ENCODE measurements around the gene KRTAP9-7.

KRTAP9-7 gene

GRCh38 chr17:41278176-41278955 is 2.9 kb downstream of the KRTAP9-7 start:
- DNase-seq, result peak; percentile 11

- peak; percentile 95 for DNase-seq
Measured at GRCh38 chr17:41284043-41284442, 8.5 kb downstream of the KRTAP9-7 start.

DNA sequence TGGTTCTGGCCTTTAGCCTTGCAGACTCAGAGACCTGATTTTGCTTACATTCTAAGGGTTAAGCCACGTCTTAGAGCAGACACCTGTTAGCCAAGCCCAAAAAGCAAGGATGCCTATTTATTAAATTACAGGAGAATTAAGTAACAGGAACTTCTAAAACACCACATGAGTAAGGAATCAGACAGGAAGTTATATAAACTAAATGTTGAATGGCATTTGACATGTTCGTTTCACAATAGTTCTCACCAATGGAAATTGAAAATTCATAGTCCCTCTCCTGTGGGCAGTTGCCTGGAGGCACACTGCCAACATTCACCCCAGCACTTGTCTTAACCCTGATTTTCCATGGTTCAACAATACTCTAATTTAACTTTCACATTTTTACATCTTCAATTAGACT is 9.0 kb downstream of the KRTAP9-7 start:
- DNase-seq, result peak; percentile 25

DNA sequence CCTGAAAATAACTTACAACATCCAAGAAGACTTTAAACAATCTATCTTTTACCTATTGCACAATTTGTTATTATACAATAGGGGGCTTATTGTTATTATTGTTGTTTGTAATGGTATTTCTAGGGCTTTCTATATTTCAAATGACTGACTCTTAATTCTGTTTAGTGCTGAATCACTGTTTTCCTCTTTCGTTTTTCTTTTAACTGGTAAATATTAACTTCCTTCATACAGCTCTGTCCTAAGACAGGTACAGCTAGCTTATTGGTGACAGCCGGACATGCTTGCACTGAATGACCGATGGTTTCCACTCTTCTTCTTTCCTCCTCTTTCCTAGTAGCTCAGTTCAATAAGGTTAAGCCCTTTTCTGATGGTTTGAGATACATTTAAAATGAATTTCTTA is 11.6 kb downstream of the KRTAP9-7 start:
- DNase-seq, result no peak

GRCh38 chr17:41294016-41294415 is 18.5 kb downstream of the KRTAP9-7 start:
- DNase-seq, result peak; percentile 62

GRCh38 chr17:41296846-41297245 is 21.3 kb downstream of the KRTAP9-7 start:
- DNase-seq, result no peak

DNA sequence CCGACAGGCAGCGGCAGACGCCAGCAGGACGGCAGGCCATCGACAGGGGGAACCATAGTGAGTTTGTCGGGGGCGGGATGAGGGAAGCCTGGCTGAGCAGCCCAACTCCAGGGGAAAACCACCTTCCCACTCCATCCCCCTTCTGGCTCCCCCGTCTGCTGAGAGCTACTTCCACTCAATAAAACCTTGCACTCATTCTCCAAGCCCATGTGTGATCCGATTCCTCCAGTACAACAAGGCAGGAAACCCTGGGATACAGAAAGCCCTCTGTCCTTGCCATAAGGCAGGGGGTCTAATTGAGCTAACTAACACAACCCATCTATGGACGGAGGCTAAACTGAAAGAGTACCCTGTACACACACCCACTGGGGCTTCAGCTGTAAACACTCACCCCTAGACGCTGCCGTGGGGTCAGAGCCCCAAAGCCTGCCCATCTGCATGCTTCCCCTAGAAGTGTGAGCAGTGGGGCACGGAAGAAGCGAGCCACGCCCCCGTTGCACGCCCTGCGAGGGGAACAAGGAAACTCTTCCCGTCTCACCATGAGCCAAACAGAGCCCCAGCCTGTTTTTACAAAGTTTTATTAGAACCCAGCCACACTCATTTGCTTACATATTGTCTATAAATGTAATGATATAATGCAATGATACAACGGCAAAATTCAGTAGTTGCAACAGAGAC is 23.1 kb downstream of the KRTAP9-7 start:
- DNase-seq, result no peak

- DNase-seq, result no peak
Measured at GRCh38 chr17:41301204-41301790, 25.8 kb downstream of the KRTAP9-7 start.

DNA sequence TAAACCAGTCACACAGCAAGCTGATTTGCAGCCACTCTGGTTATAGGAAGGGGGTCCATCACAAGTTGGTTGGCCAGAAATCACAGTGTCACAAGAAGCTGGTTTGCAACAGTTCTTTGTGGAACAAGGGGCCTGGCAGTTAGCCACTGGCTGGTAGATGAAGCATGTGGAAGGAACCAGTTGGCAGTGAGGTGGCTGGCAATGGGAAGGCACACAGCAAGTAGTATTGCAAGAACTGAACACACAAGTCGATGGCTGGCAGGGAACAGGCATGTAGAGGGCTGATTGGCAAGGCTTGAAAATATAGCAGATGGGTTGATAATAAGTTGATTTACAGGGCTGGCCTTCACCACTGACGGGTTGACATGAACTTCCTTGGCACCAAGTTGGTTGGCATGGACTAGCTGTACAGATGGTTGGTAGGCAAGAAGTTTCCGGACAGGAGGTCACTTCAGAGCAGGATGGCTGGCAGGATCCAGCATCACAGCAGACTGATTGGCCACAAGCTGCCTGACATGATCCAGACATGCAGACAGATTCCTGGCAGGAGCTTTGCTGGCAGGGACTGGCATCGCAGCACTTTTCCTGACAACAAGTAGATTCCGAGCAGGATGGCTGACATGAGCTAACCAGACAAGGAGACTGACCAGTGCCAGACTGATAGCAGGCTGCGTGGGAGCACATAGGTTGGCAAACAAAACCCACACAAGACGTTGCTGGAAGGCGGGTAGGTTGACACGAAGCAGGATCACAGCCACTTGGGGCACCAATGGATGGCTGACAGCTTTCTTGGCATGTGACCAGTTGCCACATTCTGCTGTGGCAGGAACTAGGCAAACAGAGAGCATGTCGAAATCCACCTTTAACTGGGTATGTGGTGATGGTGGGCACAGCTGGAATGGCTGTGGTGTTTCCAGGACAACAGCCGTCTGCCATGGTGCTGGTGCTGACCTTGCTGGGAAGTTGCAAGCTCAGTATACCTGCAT is 26.7 kb downstream of the KRTAP9-7 start, which contains the start of gene KRTAP29-1:
TSS of gene KRTAP29-1 (minus strand) at position 936 of the 986 bp plus-strand sequence. CDS start at position 936, 0 bp downstream.
- DNase-seq, result no peak

- DNase-seq, result no peak
Measured at GRCh38 chr17:41302981-41303380, 27.5 kb downstream of the KRTAP9-7 start.

DNA sequence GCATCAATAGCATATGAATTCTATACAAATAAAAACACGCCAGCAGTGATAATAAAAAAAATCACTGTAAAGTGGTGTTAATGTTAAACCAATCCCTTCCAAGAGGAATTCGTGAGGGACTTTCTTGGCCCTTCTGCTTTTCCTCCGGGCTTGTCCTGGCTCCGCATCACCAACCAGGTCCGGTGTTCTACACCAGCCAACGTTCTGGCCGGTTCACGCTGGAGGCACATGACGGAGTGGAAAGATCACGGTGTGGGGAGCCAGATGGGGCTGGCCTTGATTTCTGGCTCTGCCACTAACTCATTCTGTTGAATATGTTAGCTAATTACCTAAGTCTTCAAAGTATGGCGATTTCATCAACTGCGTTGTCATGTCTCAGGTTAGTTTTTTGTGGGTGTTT is 28.6 kb downstream of the KRTAP9-7 start:
- no peak for DNase-seq

- peak; percentile 28 for DNase-seq
Measured at GRCh38 chr17:41307647-41308046, 32.1 kb downstream of the KRTAP9-7 start.

DNA sequence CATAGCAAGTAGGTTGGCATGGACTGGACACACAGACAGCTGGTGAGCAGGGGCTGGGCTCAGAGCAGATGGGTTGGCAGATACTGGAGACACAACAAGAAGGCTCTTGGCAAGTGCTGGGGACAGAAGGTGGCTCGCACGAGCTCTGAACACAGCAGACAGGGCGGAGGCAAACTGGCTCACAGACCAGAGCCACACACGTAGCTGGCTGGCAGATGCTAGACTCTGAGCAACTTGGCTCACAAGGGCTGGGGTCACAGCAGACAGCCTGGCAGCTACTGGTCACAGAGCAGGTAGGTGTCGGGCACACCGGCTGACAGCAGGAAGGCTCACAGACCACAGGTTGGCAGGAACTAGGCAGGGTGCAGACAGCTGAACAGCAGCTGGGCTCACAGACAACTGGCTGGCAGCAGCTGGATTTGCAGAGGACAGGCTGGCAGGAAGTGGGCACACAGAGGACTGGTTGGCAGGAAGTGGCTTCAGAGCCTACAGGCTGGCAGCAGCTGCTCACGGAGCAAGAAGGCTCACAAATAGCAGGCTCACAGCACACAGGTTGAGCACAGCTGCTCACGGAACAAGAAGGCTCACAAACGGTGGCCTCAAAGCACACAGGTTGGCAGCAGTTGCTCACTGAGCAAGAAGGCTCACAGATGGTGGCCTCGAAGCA is 32.9 kb downstream of the KRTAP9-7 start:
- DNase-seq, result no peak

DNA sequence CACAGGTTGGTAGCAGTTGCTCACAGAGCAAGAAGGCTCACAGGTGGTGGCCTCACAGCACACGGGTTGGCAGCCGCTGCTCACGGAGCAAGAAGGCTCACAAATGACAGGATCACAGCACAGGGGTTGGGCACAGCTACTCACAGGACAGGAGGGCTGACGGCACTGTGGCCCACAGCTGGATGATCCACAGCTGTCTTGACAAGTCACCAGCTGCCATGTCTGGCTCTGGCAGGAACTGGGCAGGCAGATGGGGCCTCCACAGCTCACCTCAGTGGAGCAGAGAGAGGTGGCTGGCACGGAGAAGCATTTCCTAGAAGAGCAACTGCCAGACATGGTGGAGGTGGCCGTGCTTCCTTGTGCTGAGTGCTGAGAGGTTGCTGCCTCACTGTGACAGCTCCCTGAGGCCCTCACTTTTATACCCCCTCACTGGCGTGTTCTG is 33.4 kb downstream of the KRTAP9-7 start, which contains the start of gene KRTAP16-1:
TSS of gene KRTAP16-1 (minus strand) at position 392 of the 442 bp plus-strand sequence. CDS start at position 336, 56 bp downstream.
- DNase-seq, result no peak

- DNase-seq, result no peak
Measured at GRCh38 chr17:41311111-41311510, 35.6 kb downstream of the KRTAP9-7 start.

GRCh38 chr17:41315204-41315794 is 39.8 kb downstream of the KRTAP9-7 start, which contains the start of gene KRTAP17-1:
KRTAP17-1 (minus strand) TSS chr17:41315710; CDS start chr17:41315650, 60 bp downstream.
- DNase-seq, result no peak

- no peak for DNase-seq
Measured at GRCh38 chr17:41315814-41316445, 40.4 kb downstream of the KRTAP9-7 start.

- DNase-seq, result no peak
Measured at GRCh38 chr17:41318231-41318630, 42.7 kb downstream of the KRTAP9-7 start.

DNA sequence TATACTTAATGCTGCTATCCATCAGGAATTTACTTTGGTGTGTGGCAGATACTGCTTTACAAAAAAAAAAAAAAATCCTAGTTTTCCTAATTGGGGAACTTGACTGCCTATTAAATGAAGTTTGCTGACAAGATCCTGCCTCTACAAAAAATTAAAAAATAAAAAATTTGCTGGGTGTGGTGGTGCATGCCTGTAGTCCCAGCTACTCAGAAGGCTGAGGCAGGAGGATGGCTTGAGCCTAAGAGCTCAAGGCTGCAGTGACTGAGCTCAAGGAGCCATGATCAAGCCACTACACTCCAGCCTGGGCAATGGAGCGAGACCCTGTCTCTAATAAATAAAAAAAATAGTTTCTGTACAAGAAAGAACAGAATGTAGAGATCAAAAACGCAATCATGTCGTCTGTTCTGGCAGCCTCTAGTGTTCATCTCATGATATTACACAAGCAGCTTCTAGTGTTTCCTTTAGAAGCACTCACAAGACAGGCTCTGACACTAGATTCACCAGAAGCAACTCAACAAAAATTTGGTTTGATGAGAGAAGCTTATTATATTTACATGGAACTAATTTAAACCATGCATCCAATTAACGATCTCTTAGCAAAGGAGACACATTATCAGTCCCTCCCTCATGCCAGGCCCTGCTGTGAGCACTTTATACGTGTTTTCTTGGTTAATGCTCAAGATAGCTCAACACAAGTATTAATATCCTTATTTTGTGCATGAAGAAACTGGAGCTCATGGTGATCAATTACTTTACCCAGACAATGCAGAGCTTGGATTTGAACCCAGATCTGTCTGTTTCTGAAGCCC is 46.8 kb downstream of the KRTAP9-7 start:
- peak; percentile 73 for DNase-seq

Data from fibroblast of upper back skin (primary cell).